NAMALWA (cell line): ENCODE data around the gene ACVR1.
"Not testable (repeated sequence)": the region's sequence is repeated elsewhere in the genome, so short reads cannot be mapped to it uniquely, and the experiment has no call there.

Experiments used
- DNase-seq: peaks from one replicate; pipeline ENCODE4 v3.0.0-alpha.2; 2015; ENCODE audit warnings: low spot score

The ACVR1 gene

DNA sequence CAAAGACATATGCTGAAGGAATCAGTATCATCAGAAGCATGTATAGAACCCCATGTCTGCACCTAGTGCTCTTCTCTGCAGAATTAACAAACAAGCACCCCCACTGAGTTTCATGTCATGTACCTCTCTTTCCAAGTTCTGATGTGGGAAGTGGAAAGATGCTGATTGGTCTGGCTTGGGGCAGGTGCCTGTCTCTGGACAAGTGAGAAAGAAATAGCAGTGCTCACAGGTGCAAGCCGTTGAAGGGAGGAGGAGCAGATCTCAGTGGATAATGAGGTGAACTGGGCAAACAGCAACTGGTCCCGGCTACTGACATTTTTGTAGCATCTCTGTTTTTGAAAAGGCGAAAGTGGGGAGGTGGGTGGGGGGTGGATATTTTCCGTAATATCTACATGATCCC, 17.5 kb upstream of the ACVR1 start:
- DNase-seq = no peak

- DNase-seq = no peak
Measured at GRCh38 chr2:157891643-157892041, 15.5 kb upstream of the ACVR1 start.

- no peak for DNase-seq
Measured at GRCh38 chr2:157890969-157891642, 15.0 kb upstream of the ACVR1 start.

DNA sequence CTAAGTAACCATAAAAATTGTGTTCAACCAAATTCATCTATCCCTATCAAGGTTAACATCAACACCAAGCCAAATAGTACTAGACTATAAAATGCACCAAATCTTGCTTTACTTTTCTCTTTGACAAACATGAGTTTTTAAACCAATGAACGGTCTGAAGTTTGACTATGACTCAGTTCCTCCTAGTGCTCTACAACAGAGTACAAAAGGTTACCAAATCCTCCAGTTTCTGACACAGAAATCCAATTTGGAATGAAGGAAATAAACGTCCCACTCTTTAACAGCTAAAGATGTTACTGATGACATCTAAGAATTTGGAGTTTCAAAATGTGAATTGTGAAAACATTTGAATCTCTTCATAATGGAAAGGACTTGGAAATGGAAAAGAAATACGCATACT, 11.8 kb upstream of the ACVR1 start:
- DNase-seq = no peak

- DNase-seq = not testable (repeated sequence)
Measured at GRCh38 chr2:157884533-157884932, 8.4 kb upstream of the ACVR1 start.

GRCh38 chr2:157880927-157881326, 4.8 kb upstream of the ACVR1 start:
- no peak for DNase-seq

GRCh38 chr2:157877761-157878400, 1.8 kb upstream of the ACVR1 start:
- DNase-seq = no peak

- DNase-seq = peak; percentile 27
Measured at GRCh38 chr2:157876786-157877138, 632 bp upstream of the ACVR1 start.

GRCh38 chr2:157875641-157876065, 477 bp downstream of the ACVR1 start:
- DNase-seq = peak; percentile 30

- DNase-seq = peak; percentile 9
Measured at GRCh38 chr2:157874997-157875640, 1.0 kb downstream of the ACVR1 start.

GRCh38 chr2:157874348-157874747, 1.8 kb downstream of the ACVR1 start:
- no peak for DNase-seq

DNA sequence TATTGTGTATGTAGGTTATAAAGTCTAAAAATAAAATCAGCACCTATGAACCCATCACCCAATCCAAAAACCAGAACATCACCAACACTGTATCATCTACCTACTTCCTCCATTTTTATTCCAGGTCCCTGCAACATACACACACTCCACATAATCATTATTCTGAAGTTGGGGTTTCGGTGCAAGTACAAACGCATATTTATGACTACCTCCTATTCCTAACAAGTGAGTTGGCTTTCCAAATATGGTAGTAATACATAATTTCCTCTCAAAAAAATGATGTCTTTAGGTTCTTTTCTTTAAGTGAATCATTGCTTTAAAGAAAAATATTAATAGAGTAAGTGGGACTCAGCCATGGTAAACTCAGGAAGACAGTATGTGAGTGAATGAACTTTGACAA, 3.3 kb downstream of the ACVR1 start:
- DNase-seq = no peak

- no peak for DNase-seq
Measured at GRCh38 chr2:157871415-157871814, 4.7 kb downstream of the ACVR1 start.

GRCh38 chr2:157868993-157869392, 7.1 kb downstream of the ACVR1 start:
- DNase-seq = no peak

DNA sequence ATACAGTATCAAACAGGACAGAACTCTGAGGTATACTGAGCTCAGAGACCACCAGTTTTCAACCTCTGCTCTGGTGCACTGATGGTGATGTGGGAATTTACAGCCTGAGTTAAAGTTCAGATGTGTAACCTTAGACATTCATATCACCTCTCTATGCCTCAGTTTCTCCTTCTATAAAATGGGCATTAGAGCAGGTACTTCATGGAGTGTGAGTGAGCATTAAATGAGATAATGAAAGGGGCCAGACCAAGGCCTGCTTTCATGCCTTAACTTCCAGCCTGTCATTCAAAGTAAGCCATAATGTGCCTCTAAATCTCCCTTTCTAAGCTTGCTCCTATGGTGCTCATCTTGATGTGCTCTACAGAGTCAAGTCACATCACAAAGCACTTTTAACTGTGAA, 8.4 kb downstream of the ACVR1 start:
- DNase-seq = no peak

DNA sequence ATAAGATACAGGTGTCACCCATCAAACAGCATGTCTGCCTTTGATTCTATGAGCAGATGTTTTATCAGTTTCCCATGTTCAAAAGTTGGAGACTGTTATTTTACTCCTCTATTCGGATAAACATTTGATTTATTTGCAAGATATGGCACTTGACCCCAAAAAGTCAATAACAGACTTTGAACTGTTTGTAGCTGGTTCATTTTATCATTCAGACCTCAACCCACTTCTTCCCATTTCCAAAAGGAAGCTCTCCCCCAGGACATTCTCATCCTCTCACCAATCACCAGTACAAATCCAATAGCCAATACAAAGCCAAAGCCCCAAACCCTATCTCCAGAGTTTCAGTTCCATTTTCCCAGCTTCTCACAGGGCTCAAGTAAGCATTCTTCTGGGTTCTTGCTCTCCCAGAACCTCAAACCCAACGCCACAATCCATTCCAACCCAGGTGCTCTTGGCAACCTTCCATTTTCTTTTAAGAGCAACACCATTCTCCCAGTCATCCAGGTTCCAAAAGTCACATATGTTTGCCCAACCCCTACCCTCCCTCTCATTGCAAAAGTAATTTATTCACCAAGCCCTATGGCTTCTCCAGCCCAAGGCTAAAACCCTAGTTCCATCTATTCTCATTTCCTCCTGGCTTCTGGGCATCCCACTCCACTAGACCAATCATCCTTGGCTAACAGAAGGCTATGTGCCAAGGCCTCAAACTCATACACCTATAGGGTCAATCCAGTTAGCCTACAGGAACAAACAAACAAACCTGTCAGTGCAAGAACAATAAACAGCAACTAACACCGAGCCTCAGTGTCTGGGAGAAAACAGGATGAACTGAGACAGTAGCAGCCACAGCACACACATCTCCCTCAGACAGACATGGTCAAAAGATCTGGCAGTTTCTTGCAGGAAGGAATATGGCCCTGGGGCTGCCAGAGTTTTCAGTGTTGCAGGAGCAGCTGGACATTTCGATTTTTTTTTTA, 9.2 kb downstream of the ACVR1 start:
- no peak for DNase-seq

DNA sequence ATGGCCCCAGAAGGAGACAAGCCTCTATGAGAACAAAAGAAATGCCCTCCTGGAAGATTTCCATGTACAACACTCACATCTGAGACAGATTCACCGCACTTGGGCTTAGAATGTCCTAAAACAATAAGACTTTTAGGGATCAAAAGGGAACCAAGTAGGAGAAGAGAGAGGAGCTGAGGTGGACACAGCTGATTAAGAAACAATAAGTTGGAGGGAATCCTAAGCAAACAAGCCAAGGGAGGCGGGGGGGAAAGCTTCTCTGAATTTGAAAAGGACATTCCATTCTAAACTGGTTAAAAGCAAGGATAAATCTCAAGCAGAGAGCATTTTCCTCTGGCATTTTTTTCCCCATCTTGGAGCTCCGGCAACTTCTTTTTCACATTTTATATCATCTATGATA, 9.9 kb downstream of the ACVR1 start:
- no peak for DNase-seq

DNA sequence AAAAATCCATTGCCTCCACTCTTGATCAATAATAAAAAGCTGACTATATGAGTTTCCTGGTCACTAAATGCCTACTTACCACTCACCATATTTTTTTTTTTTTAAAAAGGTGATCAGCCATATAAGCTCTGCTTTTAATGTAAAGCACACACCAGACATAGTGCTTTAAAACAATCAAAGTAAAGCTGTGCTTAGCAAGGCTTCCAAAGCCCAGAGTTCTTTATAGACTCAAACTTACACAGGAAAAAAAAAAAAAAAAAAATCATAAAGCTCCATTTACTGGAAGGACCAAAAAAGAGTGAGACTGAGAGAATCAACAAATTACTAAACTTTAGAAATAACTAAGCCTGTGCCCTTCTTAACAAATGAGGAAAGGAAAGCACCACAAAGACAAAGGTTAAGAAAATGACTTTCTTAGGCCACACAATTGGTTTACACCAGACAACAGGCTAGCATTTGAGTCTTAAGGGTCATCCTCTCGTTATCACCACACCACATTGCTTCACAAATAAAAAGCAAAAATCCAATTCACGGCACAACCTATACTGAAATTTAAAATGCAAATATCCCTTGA, 11.2 kb downstream of the ACVR1 start:
- DNase-seq = no peak

- no peak for DNase-seq
Measured at GRCh38 chr2:157858846-157859245, 17.3 kb downstream of the ACVR1 start.

DNA sequence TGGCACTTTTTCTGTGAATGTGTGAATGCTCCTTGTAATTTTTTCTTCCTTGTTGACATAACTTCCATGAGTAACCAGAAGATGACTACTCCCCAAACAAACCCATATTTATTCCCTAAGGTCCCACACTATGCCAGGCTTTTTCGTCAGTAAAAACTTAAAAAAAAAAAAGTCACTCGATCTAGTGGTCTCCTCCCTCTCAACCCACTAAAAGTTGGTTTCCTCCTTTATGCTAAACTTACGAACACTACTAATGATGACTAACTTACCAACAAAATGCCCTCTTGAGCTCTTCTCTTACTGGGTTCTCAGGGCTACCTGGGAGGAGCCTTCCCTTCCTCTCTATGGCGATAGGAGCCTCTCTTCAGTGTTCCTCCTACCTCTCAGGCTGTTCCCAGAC, 18.2 kb downstream of the ACVR1 start:
- no peak for DNase-seq

GRCh38 chr2:157856187-157856515, 20.0 kb downstream of the ACVR1 start:
- DNase-seq = no peak

DNA sequence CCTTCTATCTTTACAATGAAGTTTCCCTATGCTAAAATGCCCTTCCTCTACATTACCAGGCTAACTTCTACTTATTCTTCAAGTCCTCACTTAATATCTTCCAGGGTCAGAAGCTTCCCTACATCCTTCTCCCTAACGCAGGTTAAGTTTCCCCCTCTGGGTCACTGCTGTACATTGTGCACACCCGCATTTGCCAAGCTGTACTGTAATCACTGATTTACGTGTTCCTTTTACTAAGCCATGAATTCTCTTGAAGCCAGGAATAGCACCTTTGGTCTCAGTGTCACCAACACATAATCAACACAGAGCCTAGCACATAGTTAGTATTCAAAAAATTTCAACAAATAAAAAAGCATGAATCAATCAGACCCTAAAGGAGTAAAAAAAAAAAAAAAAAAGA, 22.3 kb downstream of the ACVR1 start:
- DNase-seq = no peak
